ENCODE data around the gene MSANTD2. TPM values are rescaled to one million over a fixed set of nuclear protein-coding genes. Genes with fewer than 3 reads are reported as not detected.

The MSANTD2 gene
- total RNA-seq, 1 donor from 2014 or later: 5.3 TPM

DNA sequence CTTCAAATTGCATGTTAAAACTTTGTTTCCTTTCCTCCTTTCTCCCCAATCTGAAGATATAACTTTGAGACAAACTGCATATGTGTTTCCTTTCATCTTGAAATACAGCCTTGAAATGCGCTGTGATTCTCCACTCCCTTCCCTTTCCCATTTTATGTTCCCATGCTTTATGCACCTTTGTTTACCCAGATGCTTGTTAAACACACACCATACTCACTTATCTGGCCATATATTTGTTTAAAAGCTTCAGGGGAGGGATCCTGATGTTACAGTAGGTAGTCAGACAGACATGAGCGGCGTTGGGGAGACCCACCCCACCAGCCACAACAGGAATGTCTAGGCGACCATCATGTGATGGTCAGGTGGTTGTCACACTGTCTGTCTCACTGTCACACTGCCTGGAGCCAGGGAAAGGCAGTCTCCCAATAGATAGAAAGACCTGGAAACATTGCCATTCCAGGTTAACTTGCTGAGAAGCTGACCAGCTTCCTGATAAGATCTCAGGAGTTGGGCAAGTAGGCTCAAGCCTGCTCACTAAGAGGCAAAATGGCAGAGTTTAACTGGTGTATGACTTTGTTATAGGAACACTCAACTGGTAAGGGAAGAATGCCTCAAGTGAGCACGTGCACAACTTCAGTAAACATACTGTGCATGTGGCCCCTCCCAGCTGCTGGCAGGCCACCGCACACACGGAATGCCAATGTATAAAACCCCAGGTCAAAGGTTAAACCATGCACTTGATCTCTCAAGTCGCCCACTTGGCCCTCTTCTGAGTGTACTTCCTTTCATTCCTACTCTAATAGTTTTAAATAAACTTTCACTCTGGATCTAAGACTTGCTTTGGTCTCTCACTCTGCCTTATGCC is 23.5 kb upstream of the MSANTD2 start:
- intact Hi-C loops (cut with DNase I): no loop called here
- no peak for DNase-seq (ENCODE audit: low spot score)

DNA sequence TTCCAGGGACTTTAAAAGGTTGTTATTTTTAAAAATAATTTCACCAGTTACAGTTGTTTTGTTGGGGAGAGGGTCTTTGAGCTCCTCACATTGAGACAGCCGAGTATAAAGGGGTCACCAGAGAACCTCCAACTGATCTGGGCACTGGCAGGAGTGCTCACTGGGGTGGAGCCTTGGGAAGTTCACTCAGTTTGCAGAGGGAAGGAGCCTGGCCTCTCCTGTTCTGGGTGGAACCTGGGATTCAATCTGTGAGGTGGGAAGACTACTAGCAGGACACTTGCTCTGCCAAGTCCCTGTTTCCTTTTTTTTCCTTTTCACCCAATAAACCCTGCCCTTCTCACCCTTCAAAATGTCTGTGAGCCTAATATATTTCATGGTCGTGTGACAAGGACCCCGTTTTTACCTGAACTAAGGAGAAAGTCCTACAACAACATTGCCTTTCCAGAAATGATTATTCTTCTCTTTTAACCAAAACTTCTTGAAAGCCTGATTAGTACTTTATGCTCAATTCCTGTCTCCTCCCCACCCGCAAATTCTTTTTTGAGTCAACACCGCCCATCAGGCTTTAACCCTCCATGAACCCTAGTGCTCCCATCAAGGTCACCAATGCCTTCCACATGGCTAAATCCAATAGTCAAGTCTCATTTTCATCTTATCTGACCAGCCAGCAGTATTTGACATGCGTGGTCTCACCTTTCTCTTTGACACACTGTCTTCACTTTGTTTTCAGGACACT is 22.0 kb upstream of the MSANTD2 start:
- no peak for DNase-seq (ENCODE audit: low spot score)
- intact Hi-C loops (cut with DNase I): no loop called here

DNA sequence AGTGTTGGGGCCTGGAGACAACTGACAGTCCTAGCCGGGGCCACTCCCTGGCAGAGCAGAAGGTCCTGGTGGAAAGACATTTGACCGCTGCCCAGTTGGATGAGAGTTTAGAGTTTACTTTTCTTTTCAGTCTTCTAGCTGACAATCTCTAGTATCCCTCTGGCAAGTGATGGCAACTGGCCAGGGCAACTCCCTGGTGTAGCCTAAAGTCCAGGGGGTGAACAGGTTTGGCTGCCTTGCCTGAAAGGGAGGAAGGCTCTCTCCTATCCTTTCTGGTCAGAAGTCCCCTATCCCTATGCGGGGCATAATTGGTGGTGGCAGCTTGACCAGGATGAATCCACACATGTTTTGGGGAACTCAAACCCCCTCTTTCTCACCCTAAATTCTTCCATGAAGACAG is 16.8 kb upstream of the MSANTD2 start:
- no peak for DNase-seq (ENCODE audit: low spot score)
- intact Hi-C loops (cut with DNase I): no loop called here

DNA sequence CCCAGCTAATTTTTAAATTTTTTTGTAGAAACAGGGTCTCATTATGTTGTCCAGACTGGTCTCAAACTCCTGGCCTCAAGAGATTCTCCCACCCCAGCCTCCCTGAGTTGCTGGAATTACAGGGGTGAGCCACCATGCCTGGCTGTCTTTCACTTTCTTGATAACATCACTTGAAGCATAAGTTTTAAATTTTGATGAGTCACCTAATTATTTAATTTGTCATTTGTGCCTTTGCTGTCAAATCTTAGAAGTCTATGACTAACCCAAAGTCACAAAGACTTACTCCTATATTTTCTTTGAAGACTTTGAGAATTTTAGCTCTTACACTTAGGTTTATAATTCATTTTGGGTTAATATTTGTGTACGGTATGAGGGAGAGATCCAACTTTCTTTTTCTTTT is 14.5 kb upstream of the MSANTD2 start:
- DNase-seq (ENCODE audit: low spot score): no peak
- intact Hi-C loops (cut with DNase I): no loop called here

DNA sequence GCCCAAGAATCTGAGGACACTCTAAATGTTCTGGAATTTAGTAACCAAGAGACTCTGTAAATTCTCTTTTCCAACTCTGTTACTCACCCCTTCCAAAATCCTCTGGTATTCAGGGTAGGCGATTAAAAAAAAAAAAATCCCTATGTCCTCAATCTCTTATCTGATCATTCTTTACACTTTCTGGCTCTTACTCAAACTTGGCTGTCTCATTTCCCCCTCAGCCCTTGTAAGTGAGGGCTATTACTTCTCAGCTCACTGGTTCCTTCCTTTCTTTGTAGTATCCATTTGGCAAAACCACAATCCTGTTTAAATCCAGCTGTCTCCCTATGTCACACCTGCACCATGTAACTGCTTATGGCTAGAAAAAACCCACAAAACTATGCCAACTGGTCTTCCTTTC is 12.7 kb upstream of the MSANTD2 start:
- intact Hi-C loops (cut with DNase I): no loop called here
- DNase-seq (ENCODE audit: low spot score): no peak

DNA sequence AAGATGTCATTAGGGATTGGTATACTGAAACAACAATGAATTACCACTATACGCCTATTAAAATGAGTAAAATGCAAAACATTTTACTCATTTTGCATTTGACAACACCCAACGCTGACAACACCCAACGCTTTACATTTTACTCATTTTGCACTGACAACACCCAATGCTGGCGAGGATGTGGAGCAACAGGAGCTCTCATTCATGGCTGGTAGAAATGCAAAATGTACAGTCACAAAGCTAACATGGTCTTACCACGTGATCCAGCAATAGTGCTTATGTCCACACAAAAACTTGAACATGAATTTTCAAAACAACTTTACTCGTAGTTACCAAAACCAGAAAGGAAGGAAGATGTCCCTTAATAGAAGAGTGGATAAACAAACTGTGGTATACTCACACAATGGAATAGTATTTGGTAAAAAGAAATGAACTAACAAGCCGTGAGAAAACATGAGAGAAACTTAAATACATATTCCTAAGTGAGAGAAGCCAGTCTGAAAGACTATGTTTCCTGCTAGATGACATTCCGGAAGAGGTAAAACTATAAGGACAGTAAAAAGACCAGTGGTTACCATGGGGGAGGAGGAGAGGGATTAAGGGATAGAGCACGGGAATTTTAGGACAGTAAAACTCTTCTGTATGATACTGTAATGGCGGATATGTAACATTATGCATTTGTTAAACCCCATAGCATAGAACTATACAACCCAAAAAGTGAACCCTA is 11.4 kb upstream of the MSANTD2 start:
- no peak for DNase-seq (ENCODE audit: low spot score)
- intact Hi-C loops (cut with DNase I): no loop called here

DNA sequence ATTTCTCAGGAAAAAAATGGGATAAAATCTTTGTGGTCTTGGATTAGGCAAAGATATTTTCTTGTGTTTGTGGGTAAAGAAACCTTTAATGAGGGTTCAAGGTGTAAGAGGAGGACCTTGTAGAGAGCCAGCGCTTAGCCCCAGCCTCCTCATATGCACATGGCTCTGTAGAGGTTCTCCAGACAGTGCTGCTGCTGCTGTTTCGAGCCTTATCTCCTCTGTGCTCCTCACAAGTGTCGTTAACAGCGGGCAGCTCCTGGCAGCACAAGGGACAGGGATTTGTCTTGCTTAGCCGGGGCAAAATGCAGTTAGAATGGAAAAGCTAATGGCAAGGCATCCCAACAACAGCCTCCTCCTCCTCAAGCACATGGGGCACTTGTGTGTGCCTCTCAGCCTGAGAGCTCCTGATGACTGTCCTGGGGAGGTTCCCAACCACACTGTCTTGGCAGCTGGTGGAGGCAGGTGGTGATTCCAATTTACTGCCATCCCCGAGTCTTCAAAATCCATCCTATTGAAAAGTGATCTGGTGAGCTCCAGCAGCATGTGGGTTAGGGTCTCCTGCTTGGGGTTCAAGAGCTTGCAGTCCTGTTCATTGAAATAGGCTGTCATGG is 7.6 kb upstream of the MSANTD2 start:
- intact Hi-C loops (cut with DNase I): no loop called here
- no peak for DNase-seq (ENCODE audit: low spot score)

DNA sequence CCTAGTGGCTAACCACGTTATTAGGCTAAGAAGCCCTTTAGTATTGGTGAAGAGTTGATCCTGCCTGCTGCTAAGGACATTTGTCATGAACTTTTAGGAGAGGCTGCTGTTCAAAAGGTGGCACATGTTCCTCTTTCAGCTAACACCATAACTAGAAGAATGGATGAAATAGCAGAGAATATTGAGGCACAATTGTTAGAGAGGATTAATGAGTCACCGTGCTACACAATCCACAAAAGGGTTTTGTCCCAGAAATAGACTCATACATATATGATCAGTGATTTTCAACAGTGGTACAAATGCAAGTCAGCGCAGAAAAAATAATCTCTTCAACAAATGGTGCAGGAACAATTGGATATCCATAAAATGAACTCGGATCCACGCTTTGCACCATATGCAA is 7.0 kb upstream of the MSANTD2 start:
- intact Hi-C loops (cut with DNase I): no loop called here
- no peak for DNase-seq (ENCODE audit: low spot score)

DNA sequence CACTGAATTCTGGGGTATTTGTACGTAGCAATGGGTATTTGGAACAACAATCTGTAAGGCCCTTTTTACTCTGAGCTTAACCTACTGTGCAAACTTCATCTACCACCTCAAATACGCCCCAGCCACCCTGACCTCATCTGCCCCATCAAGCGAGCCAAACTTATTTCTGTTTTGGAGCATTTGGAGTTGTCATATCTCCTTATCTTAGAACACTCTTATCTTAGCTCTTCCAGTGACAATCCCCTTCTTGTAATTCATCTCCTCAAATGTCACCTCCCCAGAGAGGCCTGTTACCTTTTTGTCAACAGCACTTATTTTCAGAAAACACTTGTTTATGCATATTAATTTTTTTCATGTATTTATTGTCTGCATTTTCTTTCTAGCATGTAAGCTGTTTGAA is 4.7 kb upstream of the MSANTD2 start:
- intact Hi-C loops (cut with DNase I): no loop called here
- DNase-seq (ENCODE audit: low spot score): no peak

DNA sequence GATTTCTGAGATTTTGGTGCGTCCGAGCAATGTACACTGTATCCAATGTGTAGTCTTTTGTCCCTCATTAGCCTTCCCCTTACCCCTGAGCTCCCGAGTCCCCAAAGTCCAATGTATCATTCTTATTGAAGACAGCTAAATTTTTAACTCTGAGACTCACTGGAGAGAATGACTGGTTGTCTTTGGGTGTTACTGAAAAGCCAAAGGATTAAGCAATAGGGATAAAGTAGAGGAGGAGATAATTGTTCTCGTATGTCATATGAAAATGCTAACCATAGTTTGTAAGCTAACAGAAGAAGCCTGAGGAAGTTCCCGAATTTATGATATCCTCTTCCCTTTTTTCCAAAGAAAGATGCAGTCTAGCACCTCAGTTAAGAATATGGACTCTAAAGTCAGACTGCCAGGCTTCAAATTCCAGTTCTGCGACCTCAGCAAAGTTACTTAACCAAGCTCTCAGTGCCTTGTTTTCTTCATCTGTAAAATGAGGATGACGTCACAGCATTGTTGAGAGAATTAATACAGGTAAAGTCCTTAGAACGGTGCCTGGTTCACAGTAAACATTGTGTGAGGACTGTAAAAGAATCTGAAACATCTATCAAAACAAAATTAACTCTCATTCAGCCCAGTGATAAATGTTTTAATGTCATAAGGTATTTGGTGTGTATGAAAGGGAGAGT is 1.6 kb upstream of the MSANTD2 start:
- no peak for DNase-seq (ENCODE audit: low spot score)
- intact Hi-C loops (cut with DNase I): loop anchor here (2.0 kb wide), 1 partner anchor 35 kb away; no protein-coding TSS in a partner anchor

DNA sequence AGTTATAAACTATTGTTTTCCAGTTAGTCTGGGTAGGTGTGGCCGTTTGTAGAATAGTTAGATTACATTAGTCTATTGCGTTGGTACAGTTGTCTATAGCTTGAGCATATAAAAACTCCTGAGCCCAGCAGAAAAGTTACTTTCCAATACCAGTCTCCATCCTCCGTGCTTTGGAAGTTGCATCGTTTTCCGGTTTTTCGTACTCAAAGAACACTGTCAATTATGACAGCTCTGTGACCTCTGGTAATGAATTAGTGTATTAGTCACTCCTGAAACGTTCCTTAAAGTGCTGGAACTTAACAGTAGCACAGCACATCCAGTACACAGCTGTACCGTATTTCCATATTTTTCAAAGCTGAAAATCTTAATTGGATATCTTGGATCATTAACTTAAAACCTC is 808 bp upstream of the MSANTD2 start:
- intact Hi-C loops (cut with DNase I): loop anchor here (2.0 kb wide), 1 partner anchor 36 kb away; no protein-coding TSS in a partner anchor

DNA sequence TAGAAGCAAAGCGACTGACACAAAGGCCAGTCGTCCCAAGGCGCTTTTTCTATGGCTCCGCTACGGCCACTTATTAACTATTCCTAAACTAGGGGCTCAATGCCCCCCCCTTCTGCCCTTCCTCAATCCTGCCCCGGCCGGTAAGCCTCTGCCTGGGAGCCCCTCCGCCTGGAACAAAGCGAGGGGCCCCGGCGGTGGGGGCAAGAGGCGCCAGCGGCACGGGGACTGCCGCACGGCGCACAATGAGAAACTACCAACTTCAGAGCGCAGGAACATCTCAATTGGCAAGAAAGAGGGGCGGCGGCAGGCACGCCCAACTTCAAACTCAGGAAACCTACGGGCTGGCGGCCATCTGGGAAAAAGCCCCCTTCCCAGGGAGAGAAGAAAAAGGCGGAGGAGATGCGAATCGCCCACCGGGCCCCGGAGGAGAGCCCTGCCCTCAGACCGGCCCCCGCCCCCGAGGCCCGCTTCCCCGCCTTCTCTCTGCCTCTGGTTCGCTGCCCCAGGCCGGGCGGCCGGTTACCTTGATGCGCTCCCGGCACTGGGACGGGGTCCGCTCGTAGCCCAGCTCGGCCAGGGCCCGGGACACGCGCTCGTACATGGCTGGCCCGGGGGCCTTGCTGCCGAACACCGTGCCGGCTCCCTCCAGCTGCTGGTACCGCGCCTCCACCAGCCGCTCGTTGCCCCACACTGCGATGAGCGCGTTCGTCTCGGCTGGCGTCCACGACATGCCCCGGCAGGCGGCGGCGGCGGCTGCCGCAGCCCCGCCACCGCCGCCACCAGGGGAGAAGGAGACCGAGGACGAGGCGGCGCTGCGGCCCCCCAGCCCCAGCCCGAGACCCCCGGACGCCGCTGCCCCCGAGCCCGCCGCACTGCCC is 619 bp downstream of the MSANTD2 start:
- intact Hi-C loops (cut with DNase I): loop anchor here (1.0 to 5.0 kb wide), 3 partner anchors 37 to 126 kb away; partner anchors contain the start of genes ESAM, SIAE and SPA17
- no peak for DNase-seq (ENCODE audit: low spot score)

More for the DNA sequence above, 808 bp upstream of the MSANTD2 start:
- DNase-seq (ENCODE audit: low spot score): no peak

DNA sequence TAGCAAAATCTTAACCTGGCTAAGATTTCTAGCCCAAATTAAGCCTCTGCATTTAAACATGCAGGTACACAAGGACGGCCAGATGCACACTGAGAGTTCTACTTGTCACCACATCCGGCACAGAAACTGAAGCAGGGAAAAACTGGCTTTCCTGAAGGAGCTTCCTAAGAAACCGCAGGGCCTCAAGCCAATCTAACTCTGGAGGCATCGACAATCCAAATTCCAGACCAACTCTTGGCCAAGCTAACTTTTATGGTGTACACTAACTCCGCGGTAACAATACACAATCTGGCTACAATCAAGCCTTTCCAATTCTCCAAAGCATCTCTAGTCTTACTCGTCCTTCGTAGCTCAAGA is 1.2 kb downstream of the MSANTD2 start:
- intact Hi-C loops (cut with DNase I): loop anchor here (5.0 kb wide), 1 partner anchor 37 kb away; the partner anchor contains the start of gene ESAM
- DNase-seq (ENCODE audit: low spot score): no peak

DNA sequence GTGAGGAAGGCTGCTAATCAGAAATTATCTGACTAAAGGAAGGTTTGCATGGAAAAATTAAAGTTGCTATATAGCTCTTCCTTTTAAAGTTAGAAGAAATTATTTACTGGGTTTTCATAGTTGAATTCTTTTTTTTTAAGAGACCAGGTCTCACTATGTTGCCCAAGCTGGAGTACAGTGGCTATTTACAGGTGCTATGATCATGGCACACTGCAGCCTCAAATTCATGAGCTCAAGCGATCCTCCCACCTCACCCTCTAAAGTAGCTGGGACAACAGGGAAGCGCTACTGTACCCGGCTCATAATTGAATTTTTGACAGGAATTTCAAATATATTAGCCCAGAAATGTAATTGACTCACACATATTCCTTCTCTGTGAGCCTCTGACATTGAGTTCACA is 3.9 kb downstream of the MSANTD2 start:
- intact Hi-C loops (cut with DNase I): loop anchor here (5.0 kb wide), 1 partner anchor 34 kb away; the partner anchor contains the start of gene ESAM
- DNase-seq (ENCODE audit: low spot score): no peak

DNA sequence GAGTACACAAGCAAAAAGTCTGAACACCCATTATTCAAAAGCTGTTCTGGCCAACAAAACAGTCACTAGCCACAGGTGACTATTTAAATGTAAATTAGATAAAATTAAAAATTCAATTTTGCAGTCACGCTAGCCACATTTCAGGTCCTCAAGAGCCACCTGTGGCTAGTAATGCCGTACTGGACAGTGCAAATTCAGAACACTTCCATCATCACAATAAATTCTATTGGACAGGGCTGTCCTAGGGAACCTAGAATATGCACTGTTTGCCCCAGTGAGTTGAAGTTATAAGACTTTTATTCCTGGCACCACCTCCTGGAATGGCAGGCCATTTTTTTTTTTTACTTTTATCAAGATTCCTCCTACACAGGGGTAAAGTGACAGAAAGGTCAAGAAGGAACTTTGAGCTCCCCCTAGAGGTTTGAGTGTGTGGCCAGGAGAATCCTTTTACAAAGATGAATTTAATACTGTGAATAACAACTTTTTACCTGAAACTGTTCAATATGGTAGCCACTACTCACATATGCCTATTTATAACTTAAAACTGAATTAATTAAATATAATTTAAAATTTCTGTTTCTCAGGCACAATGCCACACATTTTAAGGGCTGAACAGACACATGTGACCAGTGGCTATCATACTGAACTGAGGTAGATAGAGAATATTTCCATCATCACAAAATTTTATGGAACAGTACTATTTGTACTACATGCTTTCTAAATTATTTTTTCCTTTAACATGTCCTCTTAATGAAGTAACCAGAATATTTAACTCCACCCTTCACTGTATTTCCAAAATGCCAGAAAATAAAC is 6.5 kb downstream of the MSANTD2 start:
- no peak for DNase-seq (ENCODE audit: low spot score)
- intact Hi-C loops (cut with DNase I): no loop called here

DNA sequence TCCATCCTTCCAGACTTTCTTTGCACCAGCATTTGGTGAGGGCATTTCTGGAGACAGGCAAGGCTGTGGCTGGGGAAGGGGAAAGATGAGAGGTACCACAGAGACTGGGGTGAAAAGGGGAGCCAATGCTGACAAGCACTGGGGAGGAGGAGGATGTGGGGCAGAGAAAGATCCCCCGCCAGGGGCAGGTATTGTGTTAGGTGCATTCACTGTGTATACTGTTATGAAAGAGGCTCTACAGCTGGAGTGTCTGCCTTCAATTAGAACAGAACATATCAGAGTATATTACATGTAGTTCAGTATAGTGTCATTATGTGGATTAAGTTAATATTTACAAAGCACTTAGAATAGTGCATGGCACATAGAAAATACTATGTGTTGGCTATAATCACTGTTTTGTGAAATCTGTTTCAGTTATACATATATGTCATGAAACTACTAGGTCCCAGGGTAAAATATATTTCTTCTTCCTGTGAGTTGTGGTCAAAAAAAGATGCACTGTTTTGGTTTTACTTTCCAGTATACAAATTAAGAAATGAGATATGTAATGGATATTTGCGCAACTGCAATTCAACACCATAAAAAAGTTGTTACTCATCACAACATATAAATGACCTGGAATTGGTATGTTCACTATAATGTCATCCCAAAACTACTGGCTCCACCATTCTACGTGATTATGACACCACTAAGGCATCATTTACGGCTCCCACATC is 8.4 kb downstream of the MSANTD2 start:
- DNase-seq (ENCODE audit: low spot score): no peak
- intact Hi-C loops (cut with DNase I): no loop called here

DNA sequence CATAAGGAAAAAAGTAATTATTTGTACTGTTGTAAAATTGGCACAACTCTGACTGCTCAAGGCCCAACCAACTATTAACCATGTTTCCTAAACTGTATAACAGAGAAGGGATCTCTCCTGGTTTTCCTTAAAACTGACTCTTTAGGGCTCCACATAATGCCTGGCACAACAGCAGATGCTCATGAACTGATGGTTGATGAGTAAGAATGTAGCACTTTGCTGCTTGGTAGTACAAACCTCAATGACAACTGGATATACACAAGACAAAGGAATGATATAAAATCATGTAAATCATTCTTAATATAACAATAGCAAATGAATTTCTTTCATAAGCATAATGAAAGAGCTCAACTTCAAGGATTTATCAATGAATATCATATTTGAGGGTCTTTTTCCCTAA is 11.7 kb downstream of the MSANTD2 start:
- intact Hi-C loops (cut with DNase I): no loop called here
- DNase-seq (ENCODE audit: low spot score): no peak
